BE2C (cell line): ENCODE results near the gene MICOS13.

Experiments
- DNase-seq: peaks from one replicate; pipeline ENCODE4 v3.0.0-alpha.2; 2020
- H3K27me3 ChIP-seq: fragments of 250-450 bp; sonication (Bioruptor Pico); 2 replicates; pipeline ENCODE4 v1.5.1; 2020; ENCODE audit warnings: mild to moderate bottlenecking
- H3K36me3 ChIP-seq: fragments of 250-450 bp; sonication (Bioruptor Pico); 2 replicates; pipeline ENCODE4 v1.5.1; 2020; ENCODE audit warnings: mild to moderate bottlenecking
- H3K4me1 ChIP-seq: fragments of 250-450 bp; sonication (Bioruptor Pico); 2 replicates; pipeline ENCODE4 v1.5.1; 2020
- H3K4me3 ChIP-seq: 2 replicates; pipeline ENCODE4 v1.5.1; 2011; ENCODE audit warnings: low read depth, low read length
- H3K9me3 ChIP-seq: fragments of 250-450 bp; sonication (Bioruptor Pico); 2 replicates; pipeline ENCODE4 v1.5.1; 2020
- TF ChIP-seq, protein P1 (sequence below): IDR thresholded peaks from 2 replicates; pipeline ENCODE4 v1.5.1; 2012; ENCODE audit warnings: mild to moderate bottlenecking, low read depth, low read length

Gene MICOS13

DNA sequence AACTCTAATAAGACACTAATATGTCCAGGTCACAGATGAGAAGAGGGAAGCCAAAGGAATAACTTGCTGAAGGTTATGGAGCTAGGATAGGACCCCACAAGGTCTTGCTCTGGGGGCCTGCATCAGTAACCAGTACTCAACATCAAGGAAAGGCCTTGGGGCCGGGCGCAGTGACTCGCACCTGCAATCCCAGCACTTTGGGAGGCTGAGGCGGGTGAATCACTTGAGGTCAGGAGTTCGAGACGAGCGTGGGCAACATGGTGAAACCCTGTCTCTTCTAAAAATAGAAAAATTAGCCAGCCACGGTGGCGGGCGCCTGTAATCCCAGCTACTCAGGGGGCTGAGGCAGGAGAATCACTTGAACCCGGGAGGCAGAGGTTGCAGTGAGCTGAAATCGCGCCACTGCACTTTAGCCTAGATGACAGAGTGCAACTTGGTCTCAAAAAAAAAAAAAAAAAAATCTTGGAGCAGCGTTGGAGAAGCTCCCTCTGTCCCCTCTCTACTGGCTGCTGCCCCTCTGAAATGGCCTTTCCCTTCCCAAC, 37.8 kb upstream of the MICOS13 start:
- TF ChIP-seq, protein P1, sequence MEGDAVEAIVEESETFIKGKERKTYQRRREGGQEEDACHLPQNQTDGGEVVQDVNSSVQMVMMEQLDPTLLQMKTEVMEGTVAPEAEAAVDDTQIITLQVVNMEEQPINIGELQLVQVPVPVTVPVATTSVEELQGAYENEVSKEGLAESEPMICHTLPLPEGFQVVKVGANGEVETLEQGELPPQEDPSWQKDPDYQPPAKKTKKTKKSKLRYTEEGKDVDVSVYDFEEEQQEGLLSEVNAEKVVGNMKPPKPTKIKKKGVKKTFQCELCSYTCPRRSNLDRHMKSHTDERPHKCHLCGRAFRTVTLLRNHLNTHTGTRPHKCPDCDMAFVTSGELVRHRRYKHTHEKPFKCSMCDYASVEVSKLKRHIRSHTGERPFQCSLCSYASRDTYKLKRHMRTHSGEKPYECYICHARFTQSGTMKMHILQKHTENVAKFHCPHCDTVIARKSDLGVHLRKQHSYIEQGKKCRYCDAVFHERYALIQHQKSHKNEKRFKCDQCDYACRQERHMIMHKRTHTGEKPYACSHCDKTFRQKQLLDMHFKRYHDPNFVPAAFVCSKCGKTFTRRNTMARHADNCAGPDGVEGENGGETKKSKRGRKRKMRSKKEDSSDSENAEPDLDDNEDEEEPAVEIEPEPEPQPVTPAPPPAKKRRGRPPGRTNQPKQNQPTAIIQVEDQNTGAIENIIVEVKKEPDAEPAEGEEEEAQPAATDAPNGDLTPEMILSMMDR = no peak
- Histone ChIP-seq H3K9me3 (no peaks in the 10 kb centered on the region), H3K36me3 (peaks cover 30% of the 10 kb centered on the region), H3K4me3 (peak overlapping the region; percentile 100), H3K27me3 (no peaks in the 10 kb centered on the region), H3K4me1 (no peaks in the 10 kb centered on the region)
- no peak for DNase-seq

- H3K4me3 ChIP-seq = peak overlapping the region; percentile 100
- H3K4me1 ChIP-seq = no peaks in the 10 kb centered on the region
- H3K36me3 ChIP-seq = peaks cover 38% of the 10 kb centered on the region
Measured at GRCh38 chr19:5717215-5717935, 37.1 kb upstream of the MICOS13 start.

DNA sequence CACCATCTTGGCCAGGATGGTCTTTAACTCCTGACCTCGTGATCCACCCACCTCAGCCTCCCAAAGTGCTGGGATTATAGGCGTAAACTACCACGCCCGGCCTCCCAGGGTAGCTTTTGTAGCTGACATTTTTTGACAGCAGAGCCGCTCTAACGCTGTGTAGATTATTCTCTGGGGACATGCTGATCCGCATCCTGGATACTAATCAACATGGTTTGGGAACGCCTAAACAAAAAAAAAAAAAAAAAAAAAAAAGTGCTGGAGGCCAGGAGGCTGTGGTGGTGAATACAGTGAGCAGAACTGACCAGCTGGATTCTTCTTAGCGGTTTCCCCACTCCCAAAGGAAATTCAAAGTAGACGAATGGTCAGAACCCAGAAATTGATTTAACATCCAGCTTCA, 34.5 kb upstream of the MICOS13 start:
- TF ChIP-seq, protein P1 = no peak
- Histone ChIP-seq H3K36me3 (peaks cover 63% of the 10 kb centered on the region), H3K9me3 (no peaks in the 10 kb centered on the region), H3K4me1 (no peaks in the 10 kb centered on the region), H3K4me3 (no peak overlapping the region), H3K27me3 (no peaks in the 10 kb centered on the region)
- no peak for DNase-seq

More at GRCh38 chr19:5717215-5717935, 37.1 kb upstream of the MICOS13 start:
- no peaks in the 10 kb centered on the region for H3K27me3 ChIP-seq
- DNase-seq = no peak
- no peaks in the 10 kb centered on the region for H3K9me3 ChIP-seq
- TF ChIP-seq, protein P1 = no peak

- Histone ChIP-seq H3K27me3 (no peaks in the 10 kb centered on the region), H3K9me3 (no peaks in the 10 kb centered on the region), H3K36me3 (peaks cover 75% of the 10 kb centered on the region), H3K4me1 (no peaks in the 10 kb centered on the region), H3K4me3 (no peak overlapping the region)
- DNase-seq = no peak
- TF ChIP-seq, protein P1 = no peak
Measured at GRCh38 chr19:5713228-5713627, 32.9 kb upstream of the MICOS13 start.

DNA sequence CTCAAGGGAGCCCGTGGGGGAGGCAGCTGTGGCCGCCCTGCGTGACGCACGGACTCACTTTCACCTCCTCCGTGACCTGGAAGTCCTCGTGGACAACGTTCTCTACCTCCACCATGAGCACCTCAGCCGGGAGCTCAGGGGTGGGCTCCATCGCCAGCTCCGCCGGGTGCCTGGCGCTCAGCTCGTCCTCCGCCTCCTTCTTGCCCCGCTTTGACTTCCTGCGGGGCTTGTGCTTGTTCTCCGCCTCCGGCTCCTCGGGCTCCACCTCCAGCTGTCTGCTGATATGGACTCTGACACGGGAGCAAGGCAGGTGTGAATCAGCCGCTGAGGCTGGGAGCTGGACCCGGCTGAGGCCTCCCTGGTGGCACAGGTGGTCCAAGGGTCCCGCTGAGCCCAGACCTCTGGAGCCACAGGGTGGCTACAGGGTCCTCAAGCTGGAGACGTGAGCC, 31.4 kb upstream of the MICOS13 start:
- H3K27me3 ChIP-seq = no peaks in the 10 kb centered on the region
- H3K9me3 ChIP-seq = no peaks in the 10 kb centered on the region
- peaks cover 76% of the 10 kb centered on the region for H3K36me3 ChIP-seq
- TF ChIP-seq, protein P1 = no peak
- H3K4me1 ChIP-seq = no peaks in the 10 kb centered on the region
- DNase-seq = no peak
- no peak overlapping the region for H3K4me3 ChIP-seq

- TF ChIP-seq, protein P1 = no peak
- DNase-seq = no peak
- H3K4me1 ChIP-seq = no peaks in the 10 kb centered on the region
- H3K9me3 ChIP-seq = no peaks in the 10 kb centered on the region
- H3K4me3 ChIP-seq = no peak overlapping the region
- H3K36me3 ChIP-seq = peaks cover 83% of the 10 kb centered on the region
- no peaks in the 10 kb centered on the region for H3K27me3 ChIP-seq
Measured at GRCh38 chr19:5711025-5711424, 30.7 kb upstream of the MICOS13 start.
